ENCODE measurements around the gene SHISA7. TPM values are rescaled to one million over a fixed set of nuclear protein-coding genes. Genes with fewer than 3 reads are reported as not detected.

Gene SHISA7
- not detected for total RNA-seq
- polyA plus RNA-seq = not detected

- H3K27ac Mint-ChIP-seq = peak within 1 kb of the TSS in 1 of 3 donors; percentile 52
- Histone ChIP-seq H3K9me3 (ENCODE audit: control insufficient read depth in 2 of 2, low read length in 2 of 2) (no peaks in the 10 kb centered on the region), H3K4me1 (ENCODE audit: control insufficient read depth, insufficient read depth, low read length, poor library complexity, severe bottlenecking) (peaks cover 21% of the 10 kb centered on the region), H3K4me3 (ENCODE audit: low read depth, low read length) (no peak within 1 kb of the TSS), H3K27ac (ENCODE audit: insufficient read depth, low read length, poor library complexity, severe bottlenecking) (no peak within 1 kb of the TSS), H3K36me3 (ENCODE audit: control insufficient read depth, insufficient read depth, low read length) (no peaks in the 10 kb centered on the region), H3K27me3 (ENCODE audit: control insufficient read depth, insufficient read depth, low read length) (peaks cover 27% of the 10 kb centered on the region)
- no peak for ATAC-seq (ENCODE audit: low read depth in 2 of 2)
- DNase-seq = no peak
- H3K4me1 Mint-ChIP-seq = peaks cover 0 to 25% (median 8%) of the 10 kb centered on the region in 4 donors
- H3K9me3 Mint-ChIP-seq = peaks cover 0 to 6% (median 0%) of the 10 kb centered on the region in 7 donors
- no peak within 1 kb of the TSS for H3K4me3 Mint-ChIP-seq
- no peaks in the 10 kb centered on the region for H3K36me3 Mint-ChIP-seq
- peaks cover 65% of the 10 kb centered on the region for H3K27me3 Mint-ChIP-seq
Observed at GRCh38 chr19:55443045-55443823, at the start of gene SHISA7. Gene SHISA7, minus strand, starts transcription at chr19:55443300. Its CDS starts 437 bp downstream, at chr19:55442863.

DNA sequence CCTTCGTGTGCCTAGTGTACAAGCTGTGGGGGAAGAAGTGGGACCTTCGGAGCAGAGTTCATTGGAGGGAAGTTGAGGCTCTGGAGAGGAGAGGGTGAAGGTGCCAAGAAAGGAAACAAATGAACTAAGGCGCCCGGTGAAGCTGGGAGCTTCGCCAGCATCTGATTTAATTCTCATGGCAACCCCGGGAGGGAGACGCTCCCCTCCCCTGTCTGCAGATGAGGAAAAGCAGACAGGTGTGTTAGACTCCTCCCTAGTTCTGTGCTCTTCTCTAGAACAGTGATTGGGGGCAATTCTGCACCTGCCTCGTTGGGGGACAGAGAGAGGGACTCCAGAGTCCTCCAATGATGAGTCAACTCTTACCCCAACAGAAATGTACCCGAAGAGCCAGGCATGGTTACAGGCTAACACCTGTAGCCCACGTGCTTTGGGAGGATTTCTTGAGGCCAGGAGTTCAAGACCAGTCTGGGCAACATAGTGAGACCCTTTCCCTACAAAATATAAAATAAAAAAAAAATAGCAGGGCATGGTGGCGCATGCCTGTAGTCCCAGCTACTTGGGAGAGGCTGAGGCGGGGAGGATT, 49.4 kb upstream of the SHISA7 start:
- H3K4me3 Mint-ChIP-seq = peak overlapping the region in 1 of 4 donors; percentile 43
- Histone ChIP-seq H3K4me1 (ENCODE audit: control insufficient read depth, insufficient read depth, low read length, poor library complexity, severe bottlenecking) (no peaks in the 10 kb centered on the region), H3K27ac (ENCODE audit: insufficient read depth, low read length, poor library complexity, severe bottlenecking) (no peak overlapping the region), H3K4me3 (ENCODE audit: low read depth, low read length) (no peak overlapping the region), H3K9me3 (ENCODE audit: control insufficient read depth in 2 of 2, low read length in 2 of 2) (no peaks in the 10 kb centered on the region), H3K27me3 (ENCODE audit: control insufficient read depth, insufficient read depth, low read length) (no peaks in the 10 kb centered on the region), H3K36me3 (ENCODE audit: control insufficient read depth, insufficient read depth, low read length) (no peaks in the 10 kb centered on the region)
- no peaks in the 10 kb centered on the region for H3K9me3 Mint-ChIP-seq
- ATAC-seq (ENCODE audit: low read depth in 2 of 2) (no peak), DNase-seq (no peak)
- peaks cover 0 to 6% (median 0%) of the 10 kb centered on the region in 4 donors for H3K4me1 Mint-ChIP-seq
- no peaks in the 10 kb centered on the region for H3K27me3 Mint-ChIP-seq
- H3K27ac Mint-ChIP-seq = peak overlapping the region in 1 of 3 donors; percentile 48
- peaks cover 4% of the 10 kb centered on the region for H3K36me3 Mint-ChIP-seq

GRCh38 chr19:55491546-55492360, 48.7 kb upstream of the SHISA7 start:
- peaks cover 0 to 6% (median 0%) of the 10 kb centered on the region in 4 donors for H3K4me1 Mint-ChIP-seq

DNA sequence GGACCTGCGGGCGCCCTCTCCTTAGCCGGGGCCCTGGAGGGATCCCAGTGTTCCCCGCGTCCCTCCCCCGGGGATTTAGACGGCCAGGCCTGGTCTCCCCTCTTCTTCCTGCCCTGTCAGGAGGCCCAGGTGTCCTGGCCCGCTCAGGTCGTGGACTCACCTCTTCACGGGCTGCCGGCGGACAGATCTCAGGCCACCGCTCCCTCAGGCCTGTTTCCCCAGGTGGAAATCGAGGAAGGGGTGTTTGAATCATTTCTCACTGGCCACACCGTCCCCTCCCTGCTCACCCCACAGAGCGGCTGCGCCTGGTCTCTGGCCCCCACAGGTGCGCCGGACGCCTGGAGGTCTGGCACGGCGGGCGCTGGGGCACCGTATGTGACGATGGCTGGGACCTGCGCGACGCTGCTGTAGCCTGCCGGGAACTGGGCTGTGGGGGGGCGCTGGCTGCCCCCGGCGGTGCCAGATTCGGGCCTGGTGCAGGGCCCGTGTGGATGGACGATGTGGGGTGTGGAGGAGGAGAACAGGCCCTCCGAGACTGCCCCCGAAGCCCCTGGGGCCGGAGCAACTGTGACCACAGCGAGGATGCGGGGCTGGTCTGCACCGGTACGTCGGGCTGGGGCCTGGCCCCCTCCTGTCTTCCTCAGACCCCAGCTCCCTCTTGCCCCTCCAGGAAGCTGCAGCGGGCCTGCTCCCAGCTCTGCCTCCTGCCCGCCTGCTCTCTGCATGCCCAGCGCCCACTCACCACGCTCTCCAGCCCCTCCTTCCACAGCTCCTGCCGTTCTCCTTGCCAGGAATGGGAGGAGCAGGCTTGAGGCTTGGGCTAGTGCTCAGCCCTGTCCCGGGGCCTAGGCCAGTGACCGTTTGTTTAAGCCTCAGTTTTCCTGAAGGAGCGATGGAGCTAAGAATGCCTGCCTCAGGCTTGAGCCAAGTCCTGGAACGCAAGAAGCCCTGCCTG, 47.7 kb upstream of the SHISA7 start:
- Histone ChIP-seq H3K4me3 (ENCODE audit: low read depth, low read length) (no peak overlapping the region), H3K9me3 (ENCODE audit: control insufficient read depth in 2 of 2, low read length in 2 of 2) (no peaks in the 10 kb centered on the region), H3K27ac (ENCODE audit: insufficient read depth, low read length, poor library complexity, severe bottlenecking) (no peak overlapping the region), H3K4me1 (ENCODE audit: control insufficient read depth, insufficient read depth, low read length, poor library complexity, severe bottlenecking) (no peaks in the 10 kb centered on the region), H3K36me3 (ENCODE audit: control insufficient read depth, insufficient read depth, low read length) (no peaks in the 10 kb centered on the region), H3K27me3 (ENCODE audit: control insufficient read depth, insufficient read depth, low read length) (no peaks in the 10 kb centered on the region)
- H3K36me3 Mint-ChIP-seq = no peaks in the 10 kb centered on the region
- no peaks in the 10 kb centered on the region for H3K27me3 Mint-ChIP-seq
- H3K4me3 Mint-ChIP-seq = no peak overlapping the region
- peaks cover 0 to 10% (median 2%) of the 10 kb centered on the region in 4 donors for H3K4me1 Mint-ChIP-seq
- DNase-seq (no peak), ATAC-seq (ENCODE audit: low read depth in 2 of 2) (no peak)
- no peaks in the 10 kb centered on the region for H3K9me3 Mint-ChIP-seq
- no peak overlapping the region for H3K27ac Mint-ChIP-seq

More at GRCh38 chr19:55491546-55492360, 48.7 kb upstream of the SHISA7 start:
- Histone ChIP-seq H3K36me3 (ENCODE audit: control insufficient read depth, insufficient read depth, low read length) (no peaks in the 10 kb centered on the region), H3K4me1 (ENCODE audit: control insufficient read depth, insufficient read depth, low read length, poor library complexity, severe bottlenecking) (no peaks in the 10 kb centered on the region), H3K27me3 (ENCODE audit: control insufficient read depth, insufficient read depth, low read length) (no peaks in the 10 kb centered on the region), H3K4me3 (ENCODE audit: low read depth, low read length) (no peak overlapping the region), H3K9me3 (ENCODE audit: control insufficient read depth in 2 of 2, low read length in 2 of 2) (no peaks in the 10 kb centered on the region), H3K27ac (ENCODE audit: insufficient read depth, low read length, poor library complexity, severe bottlenecking) (no peak overlapping the region)
- ATAC-seq (ENCODE audit: low read depth in 2 of 2) (no peak), DNase-seq (no peak)
- no peaks in the 10 kb centered on the region for H3K36me3 Mint-ChIP-seq
- no peaks in the 10 kb centered on the region for H3K9me3 Mint-ChIP-seq
- no peak overlapping the region for H3K4me3 Mint-ChIP-seq
- H3K27ac Mint-ChIP-seq = no peak overlapping the region
- H3K27me3 Mint-ChIP-seq = no peaks in the 10 kb centered on the region

DNA sequence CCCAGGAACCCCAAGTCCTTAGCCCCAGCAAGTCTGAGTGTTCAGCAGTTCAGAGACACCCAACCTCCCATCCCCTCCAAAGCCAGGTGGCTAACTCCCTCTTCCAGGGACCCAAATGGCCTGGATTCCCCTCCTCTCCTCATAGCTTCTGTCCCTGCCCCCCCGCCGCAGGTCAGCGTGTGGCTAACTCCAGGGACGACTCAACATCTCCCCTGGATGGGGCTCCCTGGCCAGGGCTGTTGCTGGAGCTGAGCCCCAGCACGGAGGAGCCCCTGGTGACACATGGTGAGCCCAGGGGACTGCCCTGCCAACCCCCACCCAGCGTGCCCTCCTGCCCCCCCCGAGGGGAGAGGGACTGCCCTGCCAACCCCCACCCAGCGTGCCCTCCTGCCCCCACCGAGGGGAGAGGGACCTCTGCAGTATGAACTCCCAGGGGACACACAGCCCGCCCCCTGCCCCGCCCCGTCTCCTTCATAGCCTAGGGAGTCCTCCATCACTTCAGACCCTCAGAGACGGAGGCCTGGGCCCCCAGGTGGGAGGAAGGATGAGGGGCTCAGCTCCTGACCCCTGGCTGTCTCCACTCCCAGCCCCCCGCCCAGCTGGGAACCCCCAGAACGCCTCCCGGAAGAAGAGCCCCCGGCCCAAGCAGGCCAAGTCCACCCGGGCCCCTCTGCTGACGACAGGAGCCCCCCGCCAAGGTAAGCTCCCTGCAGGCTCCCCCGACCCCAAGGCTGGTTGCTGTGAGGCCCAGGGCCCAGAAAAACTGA, 46.8 kb upstream of the SHISA7 start:
- no peak overlapping the region for H3K4me3 Mint-ChIP-seq
- Histone ChIP-seq H3K36me3 (ENCODE audit: control insufficient read depth, insufficient read depth, low read length) (no peaks in the 10 kb centered on the region), H3K27ac (ENCODE audit: insufficient read depth, low read length, poor library complexity, severe bottlenecking) (no peak overlapping the region), H3K27me3 (ENCODE audit: control insufficient read depth, insufficient read depth, low read length) (no peaks in the 10 kb centered on the region), H3K4me1 (ENCODE audit: control insufficient read depth, insufficient read depth, low read length, poor library complexity, severe bottlenecking) (peaks cover 6% of the 10 kb centered on the region), H3K9me3 (ENCODE audit: control insufficient read depth in 2 of 2, low read length in 2 of 2) (no peaks in the 10 kb centered on the region), H3K4me3 (ENCODE audit: low read depth, low read length) (no peak overlapping the region)
- no peak for DNase-seq
- H3K27me3 Mint-ChIP-seq = no peaks in the 10 kb centered on the region
- no peaks in the 10 kb centered on the region for H3K36me3 Mint-ChIP-seq
- H3K4me1 Mint-ChIP-seq = peaks cover 0 to 9% (median 3%) of the 10 kb centered on the region in 4 donors
- ATAC-seq (ENCODE audit: low read depth in 2 of 2) = no peak
- H3K27ac Mint-ChIP-seq = no peak overlapping the region
- H3K9me3 Mint-ChIP-seq = no peaks in the 10 kb centered on the region

DNA sequence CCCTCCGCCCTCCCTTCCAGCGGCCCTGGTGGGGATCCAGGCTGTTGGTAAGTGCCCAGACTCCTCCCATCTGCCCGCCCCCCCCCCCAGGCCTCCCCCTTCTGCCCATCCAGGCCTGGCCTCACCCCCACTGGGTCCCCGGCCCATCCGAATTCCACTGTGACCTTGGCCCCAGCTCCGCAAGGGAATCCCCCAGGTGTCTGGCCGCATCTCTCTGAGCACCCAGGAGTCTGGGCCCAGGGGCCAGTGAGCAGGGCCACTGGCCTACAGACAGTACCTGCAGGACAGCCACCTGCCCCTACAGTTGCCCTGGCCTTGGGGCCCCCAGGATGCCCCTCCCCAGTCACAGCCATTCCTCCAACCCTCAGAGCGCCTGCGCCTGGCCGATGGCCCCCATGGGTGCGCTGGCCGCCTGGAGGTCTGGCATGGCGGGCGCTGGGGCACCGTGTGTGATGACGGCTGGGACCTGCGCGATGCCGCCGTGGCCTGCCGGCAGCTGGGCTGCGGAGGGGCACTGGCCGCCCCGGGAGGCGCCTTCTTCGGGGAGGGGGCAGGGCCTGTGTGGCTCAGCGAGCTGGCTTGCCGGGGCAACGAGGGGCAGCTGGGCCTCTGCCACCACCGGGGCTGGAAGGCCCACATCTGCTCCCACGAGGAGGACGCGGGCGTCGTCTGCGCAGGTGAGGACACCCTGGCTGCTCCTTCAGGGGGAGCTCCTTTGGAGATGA, 46.0 kb upstream of the SHISA7 start:
- no peak overlapping the region for H3K4me3 ChIP-seq (ENCODE audit: low read depth, low read length)

More for the DNA sequence above, 46.0 kb upstream of the SHISA7 start:
- Histone ChIP-seq H3K9me3 (ENCODE audit: control insufficient read depth in 2 of 2, low read length in 2 of 2) (no peaks in the 10 kb centered on the region), H3K27me3 (ENCODE audit: control insufficient read depth, insufficient read depth, low read length) (no peaks in the 10 kb centered on the region), H3K36me3 (ENCODE audit: control insufficient read depth, insufficient read depth, low read length) (no peaks in the 10 kb centered on the region), H3K27ac (ENCODE audit: insufficient read depth, low read length, poor library complexity, severe bottlenecking) (no peak overlapping the region), H3K4me1 (ENCODE audit: control insufficient read depth, insufficient read depth, low read length, poor library complexity, severe bottlenecking) (peaks cover 13% of the 10 kb centered on the region)
- Mint-ChIP-seq H3K27me3 (no peaks in the 10 kb centered on the region), H3K4me1 (peaks cover 0 to 8% (median 3%) of the 10 kb centered on the region in 4 donors), H3K36me3 (no peaks in the 10 kb centered on the region), H3K9me3 (no peaks in the 10 kb centered on the region), H3K4me3 (peak overlapping the region in 1 of 4 donors; percentile 38), H3K27ac (no peak overlapping the region)
- ATAC-seq (ENCODE audit: low read depth in 2 of 2) (no peak), DNase-seq (no peak)
